MCF 10A (cell line): ENCODE measurements around the gene EXOSC7. TPM values are rescaled to one million over a fixed set of nuclear protein-coding genes. Genes with fewer than 3 reads are reported as not detected.

ENCODE experiments used
- total RNA-seq: library from RNA; stranded (reverse); gene quantifications from 2 replicates; pipeline ENCODE4 v1.2.3, GENCODE V29; 2022

EXOSC7 gene
- total RNA-seq, 1 experiment from 2014 or later: 73.3 TPM

Other genes with a start within 250 kb of the EXOSC7 start
- 0.17 and 0.40 TPM in 2 replicates for gene ZNF501, start 246.6 kb upstream of the EXOSC7 start, total RNA-seq
- gene KIAA1143, start 214.6 kb upstream of the EXOSC7 start, total RNA-seq: 17.7 and 18.2 TPM in 2 replicates
- 5.6 and 10.6 TPM in 2 replicates for gene KIF15, start 214.4 kb upstream of the EXOSC7 start, total RNA-seq
- gene TMEM42, start 114.3 kb upstream of the EXOSC7 start, total RNA-seq: 27.6 and 27.8 TPM in 2 replicates
- 1.1 and 2.5 TPM in 2 replicates for gene TGM4, start 101.6 kb upstream of the EXOSC7 start, total RNA-seq
- 37.7 and 40.1 TPM in 2 replicates for gene ZDHHC3, start 70 bp upstream of the EXOSC7 start, total RNA-seq
- gene CLEC3B, start 50.1 kb downstream of the EXOSC7 start, total RNA-seq: not detected in 2 replicates
- gene CDCP1, start 170.1 kb downstream of the EXOSC7 start, total RNA-seq: 180 and 208 TPM in 2 replicates